GM21529 (cell line): ENCODE data around the gene DOCK9.

Source experiments
- ATAC-seq: cut with Tn5 transposase; IDR thresholded peaks from one replicate; pipeline ENCODE4 v1.9.1; 2021; ENCODE audit not compliant: unreplicated experiment

The DOCK9 gene

DNA sequence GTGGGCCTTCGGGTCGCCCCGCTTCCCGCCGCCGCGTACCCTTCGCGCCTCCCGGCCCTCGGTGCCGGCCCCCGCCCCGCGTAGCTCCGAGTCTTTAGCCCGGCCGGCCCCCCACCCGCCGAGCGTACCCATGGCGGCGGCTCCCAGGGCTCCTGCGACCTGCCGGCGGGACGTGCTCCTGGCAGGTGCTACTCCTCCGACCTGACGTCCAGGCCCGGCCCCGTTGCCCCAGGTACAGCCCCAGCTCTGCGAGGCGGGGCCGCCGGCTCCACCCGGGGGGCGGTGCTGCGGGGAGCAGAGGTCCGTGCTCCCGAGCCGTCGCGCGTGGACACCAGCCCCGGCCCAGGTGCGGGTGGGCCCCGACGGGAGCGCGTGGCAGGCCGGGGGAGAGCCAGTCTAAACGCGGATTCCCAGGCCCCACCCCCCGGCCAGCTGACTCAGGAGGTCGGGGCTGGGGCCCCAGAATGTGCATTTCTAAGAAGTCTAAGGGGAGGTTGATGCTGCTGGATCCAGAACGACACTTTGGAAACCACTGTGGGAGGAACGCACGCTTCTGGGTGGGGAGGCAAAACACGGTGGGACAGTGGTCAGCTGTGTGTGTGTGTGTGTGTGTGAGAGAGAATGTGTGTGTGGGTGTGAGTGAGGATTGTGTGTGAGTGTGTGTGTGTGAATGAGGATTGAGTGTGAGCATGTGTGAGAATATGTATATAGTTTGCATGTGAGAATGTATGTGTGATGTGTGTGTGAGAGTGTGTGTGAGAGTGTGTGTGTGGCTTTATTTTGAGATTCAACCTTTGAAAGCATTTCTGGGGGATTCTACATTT lies 225.2 kb downstream of the DOCK9 start, which contains the start of gene SLC15A1:
SLC15A1 (minus strand) TSS at position 206 of the 824 bp plus-strand sequence; CDS start at position 132, 74 bp downstream.
- ATAC-seq, result no peak

- ATAC-seq, result no peak
Measured at GRCh38 chr13:98751861-98752466, 225.9 kb downstream of the DOCK9 start.

DNA sequence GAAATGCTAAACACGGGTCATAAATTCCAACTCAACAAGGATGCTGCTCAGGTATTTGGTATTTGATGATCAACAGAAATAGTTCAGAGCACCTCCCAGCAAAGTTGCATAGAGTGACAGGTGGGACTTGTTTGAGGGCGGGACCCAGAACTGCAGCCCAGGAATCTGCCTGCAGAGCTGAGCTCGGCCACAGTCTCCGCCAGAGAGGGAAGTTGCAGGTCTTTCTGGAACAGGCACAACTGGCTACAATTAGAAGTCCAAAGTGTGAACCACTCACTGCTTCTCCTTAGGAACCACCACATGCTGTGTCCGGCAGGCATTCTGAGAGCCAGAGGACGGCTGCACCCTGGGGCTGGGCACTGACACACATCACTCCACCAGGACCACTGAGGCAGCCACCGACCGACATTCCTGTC lies 226.5 kb downstream of the DOCK9 start:
- ATAC-seq, result no peak

GRCh38 chr13:98749501-98749900 lies 228.4 kb downstream of the DOCK9 start:
- ATAC-seq, result no peak

GRCh38 chr13:98746968-98747367 lies 230.9 kb downstream of the DOCK9 start:
- no peak for ATAC-seq
